ENCODE data around the gene USP28.

- TF ChIP-seq CTCF (IDR thresholded peaks at IDR 0.05; ENCODE audit: low read length) (no peak), EZH2 (optimal IDR thresholded peaks at IDR 0.05; ENCODE audit: low read depth, low read length) (no peak)
Measured at GRCh38 chr11:113760241-113760640, 115.1 kb downstream of the USP28 start.
